GM21367 (cell line): Measurements from ENCODE around the gene TFDP3.

Source experiments
- ATAC-seq: cut with Tn5 transposase; IDR thresholded peaks from one replicate; pipeline ENCODE4 v1.9.1; 2021; ENCODE audit not compliant: unreplicated experiment

The TFDP3 gene

DNA sequence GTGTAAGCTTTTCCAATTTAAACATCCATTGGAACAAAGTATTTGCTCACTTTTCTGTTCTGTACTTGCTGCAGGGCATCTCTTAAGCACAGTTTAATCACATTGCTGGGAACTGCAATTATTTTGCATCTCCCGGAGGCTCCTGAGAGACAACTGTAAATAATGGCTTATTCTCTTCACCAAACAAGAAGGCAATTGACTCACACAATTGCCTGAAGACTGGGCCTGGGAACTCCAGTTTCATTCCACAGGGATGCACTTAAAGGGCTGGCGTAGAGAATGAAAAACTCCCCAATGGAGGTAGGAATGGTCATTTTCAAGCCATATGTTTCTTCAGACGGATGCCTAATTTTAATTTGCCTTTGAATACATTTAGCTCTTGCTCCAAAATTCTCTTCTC lies 29.5 kb downstream of the TFDP3 start:
- no peak for ATAC-seq

DNA sequence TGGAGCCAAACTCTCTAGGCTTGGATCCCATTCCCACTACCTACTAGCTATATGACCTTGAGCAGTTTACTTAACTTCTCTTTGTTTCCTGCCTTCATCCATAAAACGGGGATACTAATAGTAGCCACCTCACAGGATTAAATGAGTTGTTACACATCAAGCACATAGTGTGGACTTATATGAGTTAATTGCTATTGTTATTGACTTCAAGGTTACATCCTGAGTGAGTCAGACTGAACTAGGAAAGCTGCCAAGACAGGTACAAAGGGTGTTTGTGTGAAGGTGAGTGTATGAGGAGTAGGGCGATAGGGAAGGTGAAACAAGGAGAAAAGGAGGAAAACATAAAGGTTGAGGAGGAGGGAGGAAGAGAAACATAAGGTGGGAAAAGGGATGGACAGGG lies 32.2 kb downstream of the TFDP3 start:
- no peak for ATAC-seq

DNA sequence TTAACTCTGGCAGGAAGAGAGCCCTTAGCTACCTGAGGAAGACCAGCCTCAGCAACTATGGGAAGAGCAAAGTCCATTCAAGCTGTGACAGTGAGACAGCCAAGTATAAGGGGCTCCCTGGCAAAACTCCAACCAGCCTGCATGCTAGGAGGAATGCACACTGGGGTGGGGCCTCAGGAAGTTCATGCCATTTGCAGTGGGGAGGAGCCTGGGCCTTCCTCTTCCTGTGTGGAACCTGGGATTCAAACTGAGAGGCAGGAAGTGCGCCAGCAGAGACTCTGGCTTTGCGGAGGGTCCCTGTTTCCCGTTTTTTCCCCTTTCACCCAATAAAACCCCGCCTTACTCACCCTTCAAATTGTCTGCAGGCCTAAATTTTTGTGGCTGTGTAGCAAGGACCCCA lies 33.0 kb downstream of the TFDP3 start:
- ATAC-seq, result no peak

DNA sequence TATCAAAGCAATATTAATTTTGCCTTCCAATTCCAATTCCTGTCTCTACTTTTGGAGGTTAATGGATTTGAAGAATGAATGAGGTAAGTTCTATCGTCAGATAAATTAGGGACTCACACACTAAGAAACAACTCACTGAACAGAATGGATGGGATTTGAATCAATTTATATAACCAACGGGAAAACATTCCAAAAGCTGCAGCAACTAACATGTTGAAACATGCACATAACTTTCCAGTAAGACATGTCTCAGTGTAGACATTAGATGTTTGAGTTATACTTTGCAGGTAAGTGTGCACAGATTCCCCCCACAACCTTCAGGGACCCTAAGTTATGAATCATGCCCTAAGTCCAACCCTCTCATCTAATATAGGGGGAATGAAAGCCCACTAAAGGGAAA lies 34.3 kb downstream of the TFDP3 start:
- ATAC-seq, result no peak

DNA sequence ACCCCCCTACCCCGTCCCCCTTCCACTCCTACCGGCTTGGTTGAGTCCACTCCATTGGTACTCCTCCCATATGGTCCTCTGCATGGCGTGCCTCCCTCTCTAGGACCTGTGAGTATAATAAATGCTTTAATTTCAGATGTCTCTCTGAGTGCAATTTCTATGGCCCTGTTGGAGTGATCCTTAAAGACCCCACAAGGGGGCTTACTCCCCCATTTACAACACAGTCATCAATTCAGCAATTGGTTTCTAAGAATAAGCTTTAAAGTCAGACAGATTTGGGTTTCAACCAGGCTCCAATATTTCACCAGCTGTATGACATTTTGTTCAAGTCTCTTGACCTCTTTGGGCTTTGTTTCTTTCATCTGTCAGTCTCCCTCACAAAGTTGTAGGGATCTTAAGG lies 38.7 kb downstream of the TFDP3 start:
- ATAC-seq, result no peak

DNA sequence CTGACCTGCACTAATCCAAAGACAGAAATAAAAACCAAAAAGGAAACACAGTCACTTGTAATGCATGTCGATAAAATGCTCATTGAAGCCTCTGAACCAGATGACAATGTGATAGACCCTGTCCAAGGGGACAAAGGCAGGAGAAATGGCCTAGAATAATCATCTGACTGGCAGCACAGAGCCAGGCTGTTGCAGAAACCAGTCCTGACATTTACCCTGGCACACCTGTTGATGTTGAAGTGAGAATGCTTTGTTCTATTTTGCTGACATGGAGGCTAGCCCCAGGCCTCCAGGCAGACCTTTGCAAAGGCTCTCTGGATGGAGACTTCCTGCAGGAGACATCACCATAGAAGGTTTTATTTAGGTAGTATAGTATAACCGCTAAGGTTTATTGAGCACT lies 41.0 kb downstream of the TFDP3 start:
- ATAC-seq, result no peak

DNA sequence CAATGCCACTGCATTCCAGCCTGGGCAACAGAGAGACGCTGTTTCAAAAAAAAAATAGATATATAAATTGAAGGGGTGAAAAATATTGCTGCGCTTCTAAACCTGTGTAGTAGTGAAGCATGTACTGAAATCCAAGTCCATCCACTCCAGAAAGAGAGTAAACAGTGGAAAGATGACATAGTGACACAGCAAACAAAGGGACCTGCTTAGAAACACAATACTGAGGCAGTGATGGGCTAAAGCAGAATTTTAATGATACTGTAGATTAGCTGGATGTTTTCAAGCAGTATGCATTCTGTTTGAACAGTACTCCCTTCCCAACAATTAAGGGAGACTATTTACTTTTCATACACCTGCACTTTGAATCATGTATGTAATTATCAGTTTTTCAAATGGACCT lies 42.5 kb downstream of the TFDP3 start:
- ATAC-seq, result no peak

DNA sequence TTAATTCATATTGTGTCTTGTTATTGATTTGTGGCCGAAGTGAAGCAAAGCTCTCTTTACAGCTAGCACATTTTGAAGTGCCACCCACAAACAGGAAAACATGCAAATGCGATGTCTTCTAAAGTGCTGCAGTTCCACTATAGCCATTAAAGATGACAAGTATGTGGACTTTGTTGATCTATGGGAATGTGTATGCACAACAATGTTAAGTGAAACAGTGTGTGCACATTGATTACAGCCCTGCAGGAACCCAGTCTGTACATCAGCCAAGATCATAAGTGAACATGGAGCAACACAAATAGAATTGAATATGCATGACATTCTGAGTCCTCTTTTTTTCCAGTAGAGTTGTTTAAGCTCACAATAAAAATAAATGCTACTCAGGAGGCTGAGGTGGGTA lies 43.0 kb downstream of the TFDP3 start:
- ATAC-seq, result no peak

DNA sequence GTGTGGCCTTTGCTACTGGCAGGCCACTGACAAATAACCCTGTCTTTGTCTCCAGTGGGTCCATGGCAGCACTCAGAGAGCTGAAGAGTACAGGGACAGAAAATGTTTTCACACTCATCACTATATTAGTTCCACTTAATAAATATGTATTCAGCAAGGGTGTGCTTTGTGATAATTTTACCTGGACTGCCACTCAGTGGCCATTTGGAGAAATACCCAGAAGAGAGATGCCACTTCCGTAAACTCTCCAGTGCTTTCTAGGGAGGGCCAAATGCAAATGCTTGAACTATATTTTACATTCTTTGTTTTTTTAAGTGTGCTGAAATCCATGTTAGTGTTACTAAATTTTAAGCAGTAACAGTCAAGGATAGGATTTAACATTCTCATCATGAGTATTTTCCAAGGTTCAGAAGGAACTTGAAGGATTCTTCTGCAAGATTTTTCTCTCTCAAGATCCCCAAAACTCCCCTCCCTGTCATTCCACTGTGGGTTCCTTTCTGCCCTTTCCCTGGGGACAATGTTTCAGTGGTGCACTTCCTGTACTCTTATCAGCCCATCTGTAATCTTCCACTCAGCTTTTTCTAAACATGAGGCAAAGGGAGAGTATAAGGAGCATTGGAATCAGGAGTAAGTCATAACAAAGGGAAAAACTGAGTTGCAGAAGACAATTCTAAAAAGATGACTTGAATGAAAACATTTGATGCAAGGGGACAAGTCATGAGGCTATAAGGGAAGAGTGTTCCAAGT lies 46.0 kb downstream of the TFDP3 start:
- no peak for ATAC-seq
